HepG2 (cell line): ENCODE measurements around the gene PRIMPOL. TPM values are rescaled to one million over a fixed set of nuclear protein-coding genes. Genes with fewer than 3 reads are reported as not detected.

Experiments
- ATAC-seq: fragments of 200-7000 bp; cut with Tn5 transposase; 3 replicates; pipeline ENCODE4 v1.9.1; 2020; ENCODE audit warnings: mild to moderate bottlenecking, moderate library complexity
- BruUV-seq: library from RNA; stranded (reverse); fragments of 400-500 nt; replicated peaks from 2 replicates; lab custom pipeline; 2021; lab: Mats Ljungman, UMichigan
- CTCF ChIA-PET: fragments of 300-600 bp; formaldehyde crosslinking; extraction: SDS; loops from one replicate; lab custom pipeline; 2021; ENCODE audit warnings: low total read pairs, inconsistent platforms, low intra/inter-chr PET ratio; lab: Yijun Ruan, JAX
- POLR2A ChIA-PET: fragments of 350-600 bp; sonication (Branson Sonifier 250); formaldehyde crosslinking; loops from one replicate; lab custom pipeline; 2020; ENCODE audit warnings: antibody characterized with exemption, inconsistent platforms; lab: Yijun Ruan, JAX
- DNase-seq: peaks from one replicate; pipeline ENCODE4 v3.0.0-alpha.2; 2015; ENCODE audit warnings: low spot score
- FAIRE-seq: peaks from 3 replicates; lab custom pipeline; 2011; peaks lifted over from hg19 to GRCh38; lab: Jason Lieb, UNC
- H2AFZ ChIP-seq: one replicate; pipeline ENCODE4 v1.6.1; 2011; ENCODE audit warnings: low read length, inconsistent platforms
- H3K27ac ChIP-seq: fragments of 300-600 bp; 3 replicates; pipeline ENCODE4 v1.8.0; 2011; ENCODE audit warnings: mixed run types, mild to moderate bottlenecking, mixed read lengths, low read length, inconsistent platforms; ENCODE audit not compliant: insufficient read depth; ENCODE audit errors: extremely low read length
- H3K27me3 ChIP-seq, 2 experiments: fragments of 200-600 bp in 1 of 2; 2 replicates in 1 of 2; 3 replicates in 1 of 2; pipeline versions ENCODE4 v1.6.0 to v1.8.0; 2011; ENCODE audit warnings: low read length in 2 of 2, mild to moderate bottlenecking in 2 of 2, moderate library complexity in 2 of 2, inconsistent platforms in 1 of 2; ENCODE audit not compliant: insufficient read depth in 2 of 2, control insufficient read depth in 1 of 2
- H3K36me3 ChIP-seq, 2 experiments: fragments of 200-600 bp in 1 of 2; replicated peaks in 1 of 2; 2 replicates in 1 of 2; 3 replicates in 1 of 2; pipeline versions ENCODE4 v1.5.1 to v1.8.0; 2011; ENCODE audit warnings: low read length in 2 of 2, inconsistent platforms in 1 of 2; ENCODE audit not compliant: insufficient read depth in 2 of 2, control insufficient read depth in 1 of 2
- H3K4me1 ChIP-seq: 2 replicates; pipeline ENCODE4 v1.5.1; 2012; ENCODE audit warnings: low read length, inconsistent platforms; ENCODE audit not compliant: insufficient read depth
- H3K4me2 ChIP-seq: 2 replicates; pipeline ENCODE4 v1.6.0; 2011; ENCODE audit warnings: low read depth, low read length, inconsistent platforms
- H3K4me3 ChIP-seq, 3 experiments: fragments of 200-600 bp in 1 of 3; sonication (generic), shearing (Covaris generic) in 1 of 3; replicated peaks in 1 of 3; 2 replicates each; pipeline ENCODE4 v1.5.1; 2011 to 2016; ENCODE audit warnings: low read length in 3 of 3, inconsistent platforms in 2 of 3, low read depth in 2 of 3, mild to moderate bottlenecking in 2 of 3, control low read depth in 1 of 3, mixed read lengths in 1 of 3; ENCODE audit not compliant: insufficient read depth in 1 of 3
- H3K79me2 ChIP-seq: one replicate; pipeline ENCODE4 v1.6.1; 2011; ENCODE audit warnings: low read length, inconsistent platforms; ENCODE audit not compliant: insufficient read depth
- H3K9ac ChIP-seq: 2 replicates; pipeline ENCODE4 v1.6.0; 2011; ENCODE audit warnings: mild to moderate bottlenecking, low read depth, low read length, inconsistent platforms; ENCODE audit not compliant: insufficient read depth
- H3K9me3 ChIP-seq: 2 replicates; pipeline ENCODE4 v1.5.1; 2012; ENCODE audit warnings: mild to moderate bottlenecking, low read length
- H4K20me1 ChIP-seq: 2 replicates; pipeline ENCODE4 v1.6.0; 2011; ENCODE audit warnings: inconsistent platforms, mild to moderate bottlenecking, low read length, moderate library complexity; ENCODE audit not compliant: insufficient read depth
- CEBPG ChIP-seq: IDR thresholded peaks from 2 replicates; pipeline ENCODE4 v1.6.1; 2016
- GATAD2A ChIP-seq: IDR thresholded peaks from 2 replicates; pipeline ENCODE4 v1.6.1; 2016
- RAD21 ChIP-seq: fragments of 450-650 bp; formaldehyde crosslinking; IDR thresholded peaks from 2 replicates; pipeline ENCODE4 v1.5.0; 2020; ENCODE audit warnings: mild to moderate bottlenecking
- SOX13 ChIP-seq, 3 experiments: fragments of 450-650 bp in 1 of 3; sonication (generic) in 1 of 3; formaldehyde crosslinking in 1 of 3; IDR thresholded peaks in 2 of 3; conservative IDR thresholded peaks in 1 of 3; 2 replicates each; pipeline versions ENCODE4 v1.5.0 to v1.6.1; 2016 to 2020; ENCODE audit warnings: antibody characterized with exemption in 1 of 3, mild to moderate bottlenecking in 1 of 3, missing compliant biosample characterization in 1 of 3, missing genetic modification reagents in 1 of 3, moderate library complexity in 1 of 3
- ZNF235 ChIP-seq: sonication (generic); formaldehyde crosslinking; IDR thresholded peaks from 2 replicates; pipeline ENCODE4 v1.8.1; 2023; ENCODE audit warnings: mild to moderate bottlenecking, missing genetic modification reagents, borderline replicate concordance
- WGBS: methylation state at CpG from one replicate; pipeline ENCODE4 v1.1.6; 2017; ENCODE audit warnings: low lambda C conversion rate; 5-methylcytosine and 5-hydroxymethylcytosine counted together
- in situ Hi-C: cut with HindIII; loops from 2 replicates; pipeline ENCODE4 v1.10.0; 2017; ENCODE audit warnings: low pct_unique_long_range_greater_than_20kb; ENCODE audit not compliant: extremely low pct_ligation_motif_present
- intact Hi-C: fragments of 100-400 bp; cut with micrococcal nuclease; formaldehyde crosslinking; loops from one replicate; pipeline ENCODE4 v1.10.0; 2022; ENCODE audit not compliant: unreplicated experiment
- polyA plus RNA-seq, 8 experiments: library from polyadenylated mRNA; depleted of rRNA in 3 of 8; stranded (reverse) in 7 of 8; unstranded in 1 of 8; fragments of >200 nt; fragmentation: Illumina TruSeq in 4 of 8; extraction: Trizol in 4 of 8; gene quantifications; 2 replicates each; pipeline versions ENCODE4 v1.2.1 to v1.2.3, GENCODE V29; 2011 to 2016; ENCODE audit warnings: low read depth in 4 of 8, missing spikeins in 1 of 8, mixed read lengths in 1 of 8; ENCODE audit not compliant: insufficient read depth in 1 of 8
- total RNA-seq, 5 experiments: library from RNA; depleted of rRNA; stranded (reverse); fragments of >200 nt; fragmentation: Illumina TruSeq; extraction: Trizol; gene quantifications; 2 replicates each; pipeline ENCODE4 v1.2.3, GENCODE V29; 2016; ENCODE audit warnings: low read depth in 1 of 5
- TF ChIP-seq, protein P1 (sequence below), 2 experiments: sonication (generic) in 1 of 2; formaldehyde crosslinking in 1 of 2; IDR thresholded peaks; 2 replicates each; pipeline versions ENCODE4 v1.4.0 to v1.6.1; 2016 to 2020; ENCODE audit warnings: borderline replicate concordance in 1 of 2, low read depth in 1 of 2, mild to moderate bottlenecking in 1 of 2, missing genetic modification reagents in 1 of 2
- TF ChIP-seq, protein P2 (sequence below): IDR thresholded peaks from 2 replicates; pipeline ENCODE4 v1.4.0; 2020; ENCODE audit warnings: mild to moderate bottlenecking, missing genetic modification reagents

Gene PRIMPOL
- total and polyA plus RNA-seq, 2 of the 13 experiments (the other 11 are each of a cell fraction or from before 2014, with no cell fraction given), result 7.3 to 11.0 TPM

DNA sequence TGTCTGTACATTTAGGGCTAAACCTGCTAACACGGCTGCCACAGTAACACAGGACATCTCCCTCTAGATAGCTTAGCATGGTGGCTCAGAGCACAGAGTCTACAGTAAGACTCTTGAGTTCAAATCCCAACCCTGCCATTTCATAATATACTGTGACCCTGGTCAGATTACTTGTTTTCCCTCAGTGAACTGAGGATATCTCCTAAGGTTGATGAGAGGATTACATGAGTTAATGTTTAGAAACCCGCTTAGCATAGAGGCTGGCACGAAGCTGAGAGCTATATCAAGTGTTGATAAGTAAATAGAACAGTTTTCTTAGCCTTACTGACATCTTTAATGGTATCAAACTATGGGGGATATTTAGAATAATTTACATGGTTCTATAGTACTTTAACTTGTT is 37.5 kb upstream of the PRIMPOL start:
- intact Hi-C loops (loop anchor here (5.0 kb wide), 1 partner anchor 65 kb away; no protein-coding TSS in a partner anchor), in situ Hi-C loops (no loop called here)
- Histone ChIP-seq H3K9ac (no peak overlapping the region), H3K4me1 (peaks cover 58% of the 10 kb centered on the region), H3K36me3 (no peaks in the 10 kb centered on the region), H3K4me2 (no peak overlapping the region), H3K79me2 (no peaks in the 10 kb centered on the region), H4K20me1 (no peaks in the 10 kb centered on the region), H2AFZ (no peak overlapping the region), H3K4me3 (no peak overlapping the region), H3K9me3 (peaks cover 18% of the 10 kb centered on the region), H3K27me3 (no peaks in the 10 kb centered on the region), H3K27ac (peak overlapping the region; percentile 31)
- TF ChIP-seq, protein P1, sequence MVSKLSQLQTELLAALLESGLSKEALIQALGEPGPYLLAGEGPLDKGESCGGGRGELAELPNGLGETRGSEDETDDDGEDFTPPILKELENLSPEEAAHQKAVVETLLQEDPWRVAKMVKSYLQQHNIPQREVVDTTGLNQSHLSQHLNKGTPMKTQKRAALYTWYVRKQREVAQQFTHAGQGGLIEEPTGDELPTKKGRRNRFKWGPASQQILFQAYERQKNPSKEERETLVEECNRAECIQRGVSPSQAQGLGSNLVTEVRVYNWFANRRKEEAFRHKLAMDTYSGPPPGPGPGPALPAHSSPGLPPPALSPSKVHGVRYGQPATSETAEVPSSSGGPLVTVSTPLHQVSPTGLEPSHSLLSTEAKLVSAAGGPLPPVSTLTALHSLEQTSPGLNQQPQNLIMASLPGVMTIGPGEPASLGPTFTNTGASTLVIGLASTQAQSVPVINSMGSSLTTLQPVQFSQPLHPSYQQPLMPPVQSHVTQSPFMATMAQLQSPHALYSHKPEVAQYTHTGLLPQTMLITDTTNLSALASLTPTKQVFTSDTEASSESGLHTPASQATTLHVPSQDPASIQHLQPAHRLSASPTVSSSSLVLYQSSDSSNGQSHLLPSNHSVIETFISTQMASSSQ (IDR thresholded peaks at IDR 0.05; ENCODE audit: low read depth), result no peak
- TF ChIP-seq, protein P1 (CRISPR knock-in tag; IDR thresholded peaks at IDR 0.05; ENCODE audit: borderline replicate concordance), result 0 out of 2 replicates have a peak, but pooled peaks have one; percentile 30
- 0 out of 2 replicates have a peak, but pooled peaks have one; percentile 7 for TF ChIP-seq CEBPG
- no peak for TF ChIP-seq ZNF235 (CRISPR knock-in tag)
- TF ChIP-seq RAD21 (CRISPR knock-in tag), result no peak
- TF ChIP-seq SOX13 (IDR thresholded peaks at IDR 0.05), result no peak
- TF ChIP-seq SOX13 (CRISPR knock-in tag; conservative IDR thresholded peaks at IDR 0.05 in 1 of 2, IDR thresholded peaks at IDR 0.05 in 1 of 2), result peak in 1 of 2 experiments; percentile 6; a peak in 1 of 4 replicates
- TF ChIP-seq, protein P2, sequence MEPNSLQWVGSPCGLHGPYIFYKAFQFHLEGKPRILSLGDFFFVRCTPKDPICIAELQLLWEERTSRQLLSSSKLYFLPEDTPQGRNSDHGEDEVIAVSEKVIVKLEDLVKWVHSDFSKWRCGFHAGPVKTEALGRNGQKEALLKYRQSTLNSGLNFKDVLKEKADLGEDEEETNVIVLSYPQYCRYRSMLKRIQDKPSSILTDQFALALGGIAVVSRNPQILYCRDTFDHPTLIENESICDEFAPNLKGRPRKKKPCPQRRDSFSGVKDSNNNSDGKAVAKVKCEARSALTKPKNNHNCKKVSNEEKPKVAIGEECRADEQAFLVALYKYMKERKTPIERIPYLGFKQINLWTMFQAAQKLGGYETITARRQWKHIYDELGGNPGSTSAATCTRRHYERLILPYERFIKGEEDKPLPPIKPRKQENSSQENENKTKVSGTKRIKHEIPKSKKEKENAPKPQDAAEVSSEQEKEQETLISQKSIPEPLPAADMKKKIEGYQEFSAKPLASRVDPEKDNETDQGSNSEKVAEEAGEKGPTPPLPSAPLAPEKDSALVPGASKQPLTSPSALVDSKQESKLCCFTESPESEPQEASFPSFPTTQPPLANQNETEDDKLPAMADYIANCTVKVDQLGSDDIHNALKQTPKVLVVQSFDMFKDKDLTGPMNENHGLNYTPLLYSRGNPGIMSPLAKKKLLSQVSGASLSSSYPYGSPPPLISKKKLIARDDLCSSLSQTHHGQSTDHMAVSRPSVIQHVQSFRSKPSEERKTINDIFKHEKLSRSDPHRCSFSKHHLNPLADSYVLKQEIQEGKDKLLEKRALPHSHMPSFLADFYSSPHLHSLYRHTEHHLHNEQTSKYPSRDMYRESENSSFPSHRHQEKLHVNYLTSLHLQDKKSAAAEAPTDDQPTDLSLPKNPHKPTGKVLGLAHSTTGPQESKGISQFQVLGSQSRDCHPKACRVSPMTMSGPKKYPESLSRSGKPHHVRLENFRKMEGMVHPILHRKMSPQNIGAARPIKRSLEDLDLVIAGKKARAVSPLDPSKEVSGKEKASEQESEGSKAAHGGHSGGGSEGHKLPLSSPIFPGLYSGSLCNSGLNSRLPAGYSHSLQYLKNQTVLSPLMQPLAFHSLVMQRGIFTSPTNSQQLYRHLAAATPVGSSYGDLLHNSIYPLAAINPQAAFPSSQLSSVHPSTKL (CRISPR knock-in tag), result 0 out of 2 replicates have a peak, but pooled peaks have one; percentile 16
- TF ChIP-seq GATAD2A, result peak; percentile 58; the same call in 1 of the 2 replicates
- ChIA-PET CTCF (no interaction called here), POLR2A (interaction anchor here (0.8 to 1.5 kb wide), 3 partner anchors 9 to 37 kb away, joined by 3 to 5 read pairs (median 4); partner anchors contain the start of genes CASP3 and PRIMPOL)
- ATAC-seq, result peak; percentile 9; the same call in 2 of the 3 replicates
- no TSS peak for BruUV-seq
- WGBS, result 39% methylated on average over 3 of the region's 3 CpGs
- peak; percentile 41 for DNase-seq
- FAIRE-seq, result no peak
